HUES64 (cell line): ENCODE data around the gene BTNL9.

ENCODE experiments used
- H3K27ac ChIP-seq: 2 replicates; pipeline ENCODE4 v1.7.0; 2013; ENCODE audit warnings: low read depth, low read length, inconsistent platforms
- H3K27me3 ChIP-seq: 2 replicates; pipeline ENCODE4 v1.6.1; 2013; ENCODE audit warnings: mild to moderate bottlenecking, low read length; ENCODE audit not compliant: insufficient read depth
- H3K36me3 ChIP-seq: 2 replicates; pipeline ENCODE4 v1.6.1; 2013; ENCODE audit warnings: mild to moderate bottlenecking, low read length; ENCODE audit not compliant: insufficient read depth
- H3K4me1 ChIP-seq: 2 replicates; pipeline ENCODE4 v1.6.1; 2013; ENCODE audit warnings: mild to moderate bottlenecking, low read length, moderate library complexity; ENCODE audit not compliant: insufficient read depth
- H3K4me3 ChIP-seq: 2 replicates; pipeline ENCODE4 v1.5.1; 2013; ENCODE audit warnings: mild to moderate bottlenecking, low read length, moderate library complexity
- H3K9ac ChIP-seq: 2 replicates; pipeline ENCODE4 v1.6.1; 2013; ENCODE audit warnings: mild to moderate bottlenecking, low read depth, low read length
- H3K9me3 ChIP-seq: 2 replicates; pipeline ENCODE4 v1.6.1; 2013; ENCODE audit warnings: low read depth, low read length; ENCODE audit not compliant: insufficient read depth
- WGBS: fragments of 150-250, 120-280 bp; methylation state at CpG from one replicate; pipeline ENCODE4 v1.1.7; 2013; ENCODE audit warnings: missing lambda C conversion rate; 5-methylcytosine and 5-hydroxymethylcytosine counted together

BTNL9 gene

DNA sequence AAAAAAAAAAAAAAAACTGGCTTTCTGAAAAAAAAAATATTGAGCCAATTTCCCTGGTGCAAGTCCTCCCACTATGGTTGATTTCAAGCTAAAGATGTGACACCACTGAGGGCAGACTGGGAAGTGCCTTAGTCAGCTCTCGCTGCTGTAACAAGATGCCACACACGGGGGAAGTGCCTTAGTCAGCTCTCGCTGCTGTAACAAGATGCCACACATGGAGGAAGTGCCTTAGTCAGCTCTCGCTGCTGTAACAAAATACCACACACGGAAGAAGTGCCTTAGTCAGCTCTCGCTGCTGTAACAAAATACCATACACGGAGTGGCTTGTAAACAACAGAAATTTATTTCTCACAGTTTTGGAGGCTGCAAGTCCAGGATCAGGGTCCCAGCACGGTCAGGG lies 23.4 kb downstream of the BTNL9 start:
- 83% methylated on average over 8 of the region's 8 CpGs for WGBS

GRCh38 chr5:181064987-181065386 lies 24.9 kb downstream of the BTNL9 start:
- no peak overlapping the region for H3K27ac ChIP-seq
- 0 out of 2 replicates have a peak, but pooled peaks cover 3% of the 10 kb centered on the region for H3K4me1 ChIP-seq
- peaks cover 33% of the 10 kb centered on the region for H3K27me3 ChIP-seq
- no peak overlapping the region for H3K9ac ChIP-seq
- 84% methylated on average over 7 of the region's 7 CpGs for WGBS
- peaks cover 32% of the 10 kb centered on the region; the same call in 1 of the 2 replicates for H3K9me3 ChIP-seq
- no peaks in the 10 kb centered on the region for H3K36me3 ChIP-seq
- no peak overlapping the region for H3K4me3 ChIP-seq

More for the DNA sequence above, 23.4 kb downstream of the BTNL9 start:
- H3K4me1 ChIP-seq, result no peaks in the 10 kb centered on the region
- no peaks in the 10 kb centered on the region for H3K36me3 ChIP-seq
- H3K9me3 ChIP-seq, result peaks cover 34% of the 10 kb centered on the region; the same call in 1 of the 2 replicates
- H3K27me3 ChIP-seq, result peaks cover 48% of the 10 kb centered on the region
- no peak overlapping the region for H3K4me3 ChIP-seq
- no peak overlapping the region for H3K9ac ChIP-seq
- no peak overlapping the region for H3K27ac ChIP-seq

DNA sequence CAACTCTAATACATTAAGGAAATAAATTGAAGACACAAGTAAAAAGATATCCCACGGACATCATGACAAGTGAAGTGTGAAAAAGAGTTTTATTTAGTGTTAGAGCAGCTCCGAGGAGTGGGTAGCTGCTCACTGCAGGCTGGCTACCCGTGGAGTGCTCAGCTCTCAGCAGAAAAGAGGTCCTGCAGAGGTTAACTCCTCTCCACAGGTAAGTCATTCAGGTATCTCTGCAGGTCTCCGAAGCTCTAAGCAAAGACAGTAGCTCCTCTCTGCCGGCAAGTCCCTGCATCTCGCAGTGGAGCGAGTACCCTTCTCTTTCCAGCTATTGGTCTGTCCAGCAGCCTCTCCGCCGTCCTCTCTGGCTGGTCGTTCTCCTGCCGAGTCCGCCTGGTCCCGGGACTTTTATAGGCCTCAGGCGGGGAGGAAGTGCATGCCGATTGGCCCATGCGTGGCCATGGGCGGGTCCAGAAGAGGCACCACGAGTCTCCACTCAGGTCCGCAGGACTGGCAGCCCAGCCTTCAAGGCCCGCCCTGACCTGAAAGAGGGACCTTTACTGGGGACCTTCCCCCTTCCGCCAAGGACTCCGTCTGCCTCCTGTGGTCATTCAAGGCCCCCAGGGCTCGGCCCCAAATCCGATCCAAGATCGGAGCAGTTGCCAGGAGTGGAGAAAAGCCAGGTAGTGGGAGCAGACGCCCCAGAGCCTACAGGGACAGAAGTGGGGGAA lies 29.9 kb downstream of the BTNL9 start:
- no peaks in the 10 kb centered on the region for H3K36me3 ChIP-seq
- no peak overlapping the region for H3K27ac ChIP-seq
- H3K4me3 ChIP-seq, result peak overlapping the region; percentile 30
- H3K27me3 ChIP-seq, result peaks cover 3% of the 10 kb centered on the region
- H3K9ac ChIP-seq, result no peak overlapping the region
- peaks cover 25% of the 10 kb centered on the region for H3K9me3 ChIP-seq
- 77% methylated on average over 26 of the region's 26 CpGs for WGBS
- 0 out of 2 replicates have a peak, but pooled peaks cover 3% of the 10 kb centered on the region for H3K4me1 ChIP-seq

- WGBS, result 87% methylated on average over 14 of the region's 14 CpGs
- Histone ChIP-seq H3K4me1 (0 out of 2 replicates have a peak, but pooled peaks cover 3% of the 10 kb centered on the region), H3K36me3 (no peaks in the 10 kb centered on the region), H3K9me3 (peaks cover 24% of the 10 kb centered on the region), H3K27ac (no peak overlapping the region), H3K4me3 (peak overlapping the region; percentile 30), H3K9ac (no peak overlapping the region), H3K27me3 (peaks cover 3% of the 10 kb centered on the region)
These were observed 30.5 kb downstream of the BTNL9 start for GRCh38 chr5:181070523-181070922.

- H3K27ac ChIP-seq, result no peak overlapping the region
- H3K4me1 ChIP-seq, result 0 out of 2 replicates have a peak, but pooled peaks cover 3% of the 10 kb centered on the region
- H3K27me3 ChIP-seq, result peaks cover 3% of the 10 kb centered on the region
- H3K4me3 ChIP-seq, result no peak overlapping the region
- no peaks in the 10 kb centered on the region for H3K36me3 ChIP-seq
- H3K9ac ChIP-seq, result no peak overlapping the region
- peaks cover 24% of the 10 kb centered on the region for H3K9me3 ChIP-seq
- WGBS, result 77% methylated on average over 6 of the region's 6 CpGs
These were observed 31.2 kb downstream of the BTNL9 start for GRCh38 chr5:181071257-181071656.

- Histone ChIP-seq H3K27me3 (no peaks in the 10 kb centered on the region), H3K27ac (no peak overlapping the region), H3K9me3 (peaks cover 39% of the 10 kb centered on the region), H3K36me3 (no peaks in the 10 kb centered on the region), H3K9ac (no peak overlapping the region), H3K4me3 (no peak overlapping the region), H3K4me1 (no peaks in the 10 kb centered on the region)
These were observed 36.9 kb downstream of the BTNL9 start for GRCh38 chr5:181076920-181077319.

- no peak overlapping the region for H3K27ac ChIP-seq
- H3K27me3 ChIP-seq, result peaks cover 5% of the 10 kb centered on the region; the same call in 1 of the 2 replicates
- no peaks in the 10 kb centered on the region for H3K36me3 ChIP-seq
- H3K9ac ChIP-seq, result no peak overlapping the region
- H3K9me3 ChIP-seq, result peaks cover 27% of the 10 kb centered on the region
- no peak overlapping the region for H3K4me3 ChIP-seq
- H3K4me1 ChIP-seq, result no peaks in the 10 kb centered on the region
These were observed 41.9 kb downstream of the BTNL9 start for GRCh38 chr5:181081989-181082388.

- H3K4me1 ChIP-seq, result no peaks in the 10 kb centered on the region
- H3K27ac ChIP-seq, result no peak overlapping the region
- H3K36me3 ChIP-seq, result no peaks in the 10 kb centered on the region
- WGBS, result 83% methylated on average over 18 of the region's 18 CpGs
- H3K27me3 ChIP-seq, result peaks cover 5% of the 10 kb centered on the region; the same call in 1 of the 2 replicates
- H3K9ac ChIP-seq, result no peak overlapping the region
- H3K9me3 ChIP-seq, result peaks cover 14% of the 10 kb centered on the region; the same call in 1 of the 2 replicates
- no peak overlapping the region; the same call in 1 of the 2 replicates for H3K4me3 ChIP-seq
These were observed 44.6 kb downstream of the BTNL9 start for GRCh38 chr5:181084621-181085195.

DNA sequence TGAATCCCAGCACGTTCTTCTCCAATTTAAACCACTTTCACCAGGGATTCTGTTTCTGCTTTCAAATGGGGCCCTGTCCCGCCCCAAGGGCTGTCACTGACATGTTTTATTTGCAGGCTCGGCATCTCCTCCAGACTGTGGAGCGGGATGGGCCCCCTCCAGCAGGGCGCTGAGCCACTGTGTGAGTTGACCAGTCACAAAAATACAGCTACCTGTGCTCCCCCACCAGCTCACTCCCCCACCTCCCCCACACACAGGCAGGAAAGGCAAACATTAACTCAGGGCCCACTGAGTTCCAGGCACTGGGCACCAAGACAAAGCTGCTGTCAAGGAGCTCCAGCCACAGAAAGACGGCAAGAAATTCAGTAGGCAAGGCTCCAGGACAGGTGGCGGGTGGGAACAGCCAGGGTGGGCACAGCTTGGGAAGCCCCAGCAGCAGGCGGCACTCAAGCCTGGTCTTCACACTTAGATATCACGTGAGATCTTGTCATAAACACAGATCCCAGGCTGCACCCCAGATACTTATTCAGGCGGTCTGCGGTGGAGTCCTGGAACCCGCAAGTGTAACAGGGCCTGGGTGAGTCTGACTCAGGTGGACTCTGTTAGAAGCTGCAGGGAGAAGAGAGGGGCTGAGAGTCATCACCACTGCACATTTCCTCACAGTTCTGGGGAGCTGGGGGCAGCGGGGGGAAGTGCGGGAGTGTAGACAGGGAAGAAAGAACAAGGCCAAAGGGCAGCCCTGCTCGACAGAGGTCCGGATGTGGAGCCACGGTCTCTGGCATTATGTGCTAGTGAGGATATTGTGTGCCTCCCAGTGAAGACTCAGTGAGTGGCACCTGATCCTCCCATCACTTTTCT lies 46.2 kb downstream of the BTNL9 start:
- H3K27me3 ChIP-seq, result peaks cover 5% of the 10 kb centered on the region; the same call in 1 of the 2 replicates
- peaks cover 10% of the 10 kb centered on the region; the same call in 1 of the 2 replicates for H3K9me3 ChIP-seq
- no peaks in the 10 kb centered on the region for H3K36me3 ChIP-seq
- no peak overlapping the region for H3K9ac ChIP-seq
- WGBS, result 71% methylated on average over 17 of the region's 17 CpGs
- H3K4me3 ChIP-seq, result no peak overlapping the region
- no peaks in the 10 kb centered on the region for H3K4me1 ChIP-seq
- no peak overlapping the region for H3K27ac ChIP-seq

GRCh38 chr5:181086884-181087205 lies 46.8 kb downstream of the BTNL9 start:
- H3K36me3 ChIP-seq, result no peaks in the 10 kb centered on the region
- peaks cover 5% of the 10 kb centered on the region; the same call in 1 of the 2 replicates for H3K27me3 ChIP-seq
- no peak overlapping the region for H3K9ac ChIP-seq
- H3K4me1 ChIP-seq, result no peaks in the 10 kb centered on the region
- no peak overlapping the region for H3K27ac ChIP-seq
- no peak overlapping the region for H3K4me3 ChIP-seq
- 68% methylated on average over 7 of the region's 7 CpGs for WGBS
- peaks cover 7% of the 10 kb centered on the region; the same call in 1 of the 2 replicates for H3K9me3 ChIP-seq

- H3K4me3 ChIP-seq, result no peak overlapping the region
- no peaks in the 10 kb centered on the region for H3K4me1 ChIP-seq
- no peak overlapping the region for H3K27ac ChIP-seq
- no peak overlapping the region for H3K9ac ChIP-seq
- no peaks in the 10 kb centered on the region for H3K36me3 ChIP-seq
- H3K9me3 ChIP-seq, result peaks cover 7% of the 10 kb centered on the region; the same call in 1 of the 2 replicates
- WGBS, result 79% methylated on average over 9 of the region's 10 CpGs
- H3K27me3 ChIP-seq, result peaks cover 5% of the 10 kb centered on the region; the same call in 1 of the 2 replicates
These were observed 47.2 kb downstream of the BTNL9 start for GRCh38 chr5:181087309-181087708.
